GM12864 (cell line): Measurements from ENCODE around the gene PRCD.
"Not testable (repeated sequence)": the region's sequence is repeated elsewhere in the genome, so short reads cannot be mapped to it uniquely, and the experiment has no call there.

Source experiments
- DNase-seq: peaks from one replicate; pipeline ENCODE4 v3.0.0-alpha.2; 2011; ENCODE audit warnings: low read depth
- H3K4me3 ChIP-seq: 2 replicates; pipeline ENCODE4 v1.5.1; 2011; ENCODE audit warnings: mild to moderate bottlenecking, low read depth, low read length, control low read depth
- CTCF ChIP-seq: IDR thresholded peaks from 2 replicates; pipeline ENCODE4 v1.5.1; 2011; ENCODE audit warnings: low read depth, mild to moderate bottlenecking, moderate library complexity, low read length, control low read depth, inconsistent platforms; ENCODE audit errors: missing control alignments

The PRCD gene

GRCh38 chr17:76556765-76557367, 17.0 kb downstream of the PRCD start:
- no peak for DNase-seq
- H3K4me3 ChIP-seq = peak overlapping the region; percentile 98
- TF ChIP-seq CTCF = no peak

GRCh38 chr17:76557368-76558197, 17.7 kb downstream of the PRCD start:
- peak overlapping the region; percentile 98 for H3K4me3 ChIP-seq
- peak; percentile 73 for TF ChIP-seq CTCF
- peak; percentile 91 for DNase-seq

- TF ChIP-seq CTCF = peak; percentile 42
- peak overlapping the region; percentile 98 for H3K4me3 ChIP-seq
- DNase-seq = no peak
These were observed 18.6 kb downstream of the PRCD start for GRCh38 chr17:76558198-76559095.

GRCh38 chr17:76559460-76559859, 19.6 kb downstream of the PRCD start:
- DNase-seq = not testable (repeated sequence)
- H3K4me3 ChIP-seq = peak overlapping the region; percentile 98

GRCh38 chr17:76560036-76560876, 20.4 kb downstream of the PRCD start:
- no peak for TF ChIP-seq CTCF
- DNase-seq = no peak
- H3K4me3 ChIP-seq = peak overlapping the region; percentile 98; the same call in 1 of the 2 replicates

- TF ChIP-seq CTCF = no peak
- no peak for DNase-seq
- H3K4me3 ChIP-seq = no peak overlapping the region
These were observed 21.0 kb downstream of the PRCD start for GRCh38 chr17:76560877-76561221.

- DNase-seq = no peak
- no peak overlapping the region for H3K4me3 ChIP-seq
- no peak for TF ChIP-seq CTCF
These were observed 21.5 kb downstream of the PRCD start for GRCh38 chr17:76561332-76561731.
